Right cardiac atrium (tissue), 5 donors: ENCODE data around the gene ANO4. TPM values are rescaled to one million over a fixed set of nuclear protein-coding genes. Genes with fewer than 3 reads are reported as not detected.
A peak's percentile ranks its signal among the peaks of the same experiment; 100 is the strongest.
"Not testable (repeated sequence)": the region's sequence is repeated elsewhere in the genome, so short reads cannot be mapped to it uniquely, and the experiment has no call there.

ENCODE experiments used
- ATAC-seq, 2 donors: fragments of 200-7000 bp; cut with Tn5 transposase; one replicate each; pipeline versions ENCODE4 v1.8.0 to v1.9.1; 2020; ENCODE audit warnings: moderate library complexity in 2 of 2, mild to moderate bottlenecking in 1 of 2
- DNase-seq, 3 donors: peaks; one replicate each; pipeline ENCODE4 v3.0.0-alpha.2; 2020
- H3K27ac ChIP-seq: one replicate; pipeline ENCODE4 v1.5.1; 2013; ENCODE audit warnings: mild to moderate bottlenecking, low read length, control low read depth, moderate library complexity
- H3K27me3 ChIP-seq: one replicate; pipeline ENCODE4 v1.6.1; 2013; ENCODE audit not compliant: control insufficient read depth, insufficient read depth
- H3K4me1 ChIP-seq: one replicate; pipeline ENCODE4 v1.6.1; 2013; ENCODE audit warnings: low read length; ENCODE audit not compliant: control insufficient read depth, insufficient read depth
- H3K4me3 ChIP-seq: one replicate; pipeline ENCODE4 v1.5.1; 2013; ENCODE audit warnings: low read length, control low read depth
- H3K9me3 ChIP-seq: one replicate; pipeline ENCODE4 v1.6.1; 2013; ENCODE audit warnings: low read length; ENCODE audit not compliant: control insufficient read depth
- WGBS: extraction: QIAGEN DNeasy Blood & Tissue Kit; methylation state at CpG from one replicate; pipeline ENCODE4 v1.1.7; 2013; 5-methylcytosine and 5-hydroxymethylcytosine counted together
- intact Hi-C, 4 donors: fragments of 100-400 bp; cut with DNase I; formaldehyde crosslinking; loops; one replicate each; pipeline versions ENCODE4 v1.11.0 to v1.14.0; 2022 to 2023
- polyA plus RNA-seq: library from polyadenylated mRNA; stranded (reverse); fragments of 200-250 nt; gene quantifications from one replicate; pipeline ENCODE4 v1.2.3, GENCODE V29; 2013
- total RNA-seq, 4 donors: library from RNA; stranded (reverse); fragmentation: NEBNext Ultra II Directional; extraction: Animal tissue kit (Norgen Biotek cat#: 25700); gene quantifications; one replicate each; pipeline ENCODE4 v1.2.1, GENCODE V29; 2021
- donor health status: healthy with polysubstance abuse.
- donor health status: DM: no; HTN: yes; CAD: no.
- donor health status: DM: no; HTN: no; CAD: no.
- donor health status: DM: no; HTN: yes; CAD: no; lungs with severe emphysema.
- donor health status: DM: yes; HTN: yes; CAD: no.

The ANO4 gene
- total and polyA plus RNA-seq, 5 donors = 0.23 to 0.89 (median 0.29) TPM; not detected in 1

DNA sequence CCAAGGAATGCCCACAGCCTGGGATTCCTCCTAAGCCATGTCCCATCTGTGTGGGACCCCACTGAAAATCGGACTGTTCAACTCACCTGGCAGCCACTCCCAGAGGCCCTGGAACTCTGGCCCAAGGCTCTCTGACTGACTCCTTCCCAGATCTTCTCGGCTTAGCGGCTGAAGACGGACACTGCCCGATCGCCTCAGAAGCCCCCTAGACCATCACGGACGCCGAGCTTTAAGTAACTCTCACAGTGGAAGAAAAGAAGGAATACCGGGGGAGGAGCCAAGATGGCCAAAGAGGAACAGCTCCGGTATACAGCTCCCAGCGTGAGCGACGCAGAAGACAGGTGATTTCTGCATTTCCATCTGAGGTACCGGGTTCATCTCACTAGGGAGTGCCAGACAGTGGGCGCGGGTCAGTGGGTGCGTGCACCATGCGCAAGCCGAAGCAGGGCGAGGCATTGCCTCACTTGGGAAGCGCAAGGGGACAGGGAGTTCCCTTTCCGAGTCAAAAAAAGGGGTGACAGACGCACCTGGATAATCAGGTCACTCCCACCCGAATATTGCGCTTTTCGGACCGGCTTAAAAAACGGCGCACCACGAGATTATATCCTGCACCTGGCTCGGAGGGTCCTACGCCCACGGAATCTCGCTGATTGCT lies 351.3 kb downstream of the ANO4 start:
- H3K9me3 ChIP-seq, H3K27me3 ChIP-seq, ATAC-seq, intact Hi-C loops, H3K27ac ChIP-seq, H3K4me3 ChIP-seq, H3K4me1 ChIP-seq: not testable (repeated sequence)
- WGBS = 89% methylated on average over 35 of the region's 35 CpGs
- peak in 1 of 3 donors; percentile 17 for DNase-seq

DNA sequence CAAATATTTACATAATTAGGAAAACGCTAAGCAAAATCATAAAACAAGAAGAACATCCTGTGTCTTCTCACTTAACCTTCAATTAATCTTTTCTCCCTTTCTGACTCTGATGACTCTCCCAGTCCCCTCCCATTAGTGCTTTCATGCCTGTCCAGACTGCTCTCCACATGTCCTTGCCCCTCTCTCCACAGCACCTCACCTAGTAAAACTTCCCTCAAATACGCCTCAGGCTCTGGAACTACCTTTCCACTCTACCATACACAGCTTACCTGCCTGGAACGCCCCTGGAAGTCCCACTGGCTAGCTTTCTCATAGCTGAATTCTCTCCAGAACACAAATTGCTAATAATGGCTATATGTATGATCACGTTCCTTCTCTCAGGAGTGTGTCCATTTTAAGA lies 370.7 kb downstream of the ANO4 start:
- Histone ChIP-seq H3K27me3 (no peaks in the 10 kb centered on the region), H3K4me3 (no peak overlapping the region), H3K9me3 (no peaks in the 10 kb centered on the region), H3K27ac (no peak overlapping the region), H3K4me1 (no peaks in the 10 kb centered on the region)
- ATAC-seq (no peak), DNase-seq (no peak)
- WGBS = 76% methylated on average over 4 of the region's 4 CpGs
- intact Hi-C loops = no loop called here

DNA sequence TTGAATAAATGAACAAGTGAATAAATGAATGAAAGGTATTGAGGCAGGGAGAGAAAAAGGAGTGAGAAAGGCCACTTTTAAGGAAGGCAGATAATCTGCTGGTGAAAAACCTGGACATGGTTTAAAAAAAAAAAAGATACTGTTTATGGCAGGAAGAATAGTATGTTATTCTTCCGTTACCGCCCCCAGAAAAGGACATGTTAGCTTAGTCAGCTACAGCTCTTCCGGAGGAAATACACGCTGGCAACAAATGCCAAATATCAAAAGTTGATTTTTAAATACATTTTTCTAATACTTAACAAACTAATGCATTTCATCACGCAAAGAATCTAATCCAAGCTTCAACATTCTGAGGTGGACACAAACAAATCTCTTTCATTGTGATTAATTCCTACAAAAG lies 372.3 kb downstream of the ANO4 start:
- Histone ChIP-seq H3K27ac (no peak overlapping the region), H3K9me3 (no peaks in the 10 kb centered on the region), H3K4me1 (no peaks in the 10 kb centered on the region), H3K27me3 (no peaks in the 10 kb centered on the region), H3K4me3 (no peak overlapping the region)
- intact Hi-C loops = no loop called here
- DNase-seq (no peak), ATAC-seq (no peak)
- WGBS = 43% methylated on average over 5 of the region's 5 CpGs

DNA sequence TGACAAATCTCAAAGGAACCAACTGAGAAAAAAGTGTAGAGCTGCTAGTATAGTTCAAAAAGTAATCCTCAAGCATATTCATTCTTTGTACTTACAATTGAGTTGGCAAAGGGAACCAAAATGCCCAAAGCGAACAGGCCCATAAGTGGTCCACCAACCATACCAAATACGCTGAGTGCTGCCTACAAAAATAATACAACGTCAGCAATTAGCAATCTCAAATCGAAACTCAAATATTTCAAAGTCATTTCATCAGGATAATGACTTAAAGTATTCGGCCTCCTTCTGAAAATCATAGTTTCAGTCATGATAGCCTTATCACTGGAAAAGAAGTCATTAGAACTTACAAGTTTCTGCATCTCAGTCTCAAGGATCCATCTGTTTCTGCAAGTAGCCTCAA lies 373.4 kb downstream of the ANO4 start:
- no peak overlapping the region for H3K27ac ChIP-seq
- no peaks in the 10 kb centered on the region for H3K27me3 ChIP-seq
- ATAC-seq (no peak), DNase-seq (no peak)
- intact Hi-C loops = no loop called here
- H3K4me3 ChIP-seq = no peak overlapping the region
- H3K9me3 ChIP-seq = no peaks in the 10 kb centered on the region
- 85% methylated on average over 5 of the region's 5 CpGs for WGBS
- H3K4me1 ChIP-seq = no peaks in the 10 kb centered on the region

GRCh38 chr12:101172316-101172715 lies 377.7 kb downstream of the ANO4 start:
- Histone ChIP-seq H3K27ac (no peak overlapping the region), H3K4me3 (no peak overlapping the region), H3K27me3 (no peaks in the 10 kb centered on the region), H3K4me1 (no peaks in the 10 kb centered on the region), H3K9me3 (no peaks in the 10 kb centered on the region)
- intact Hi-C loops = no loop called here
- ATAC-seq (no peak), DNase-seq (peak in 1 of 3 donors; percentile 35)
- 34% methylated on average over 5 of the region's 5 CpGs for WGBS

GRCh38 chr12:101173197-101173749 lies 378.7 kb downstream of the ANO4 start:
- Histone ChIP-seq H3K4me1 (no peaks in the 10 kb centered on the region), H3K27me3 (no peaks in the 10 kb centered on the region), H3K4me3 (no peak overlapping the region), H3K27ac (no peak overlapping the region), H3K9me3 (no peaks in the 10 kb centered on the region)
- 62% methylated on average over 7 of the region's 7 CpGs for WGBS
- ATAC-seq (no peak), DNase-seq (no peak)
- intact Hi-C loops = no loop called here

DNA sequence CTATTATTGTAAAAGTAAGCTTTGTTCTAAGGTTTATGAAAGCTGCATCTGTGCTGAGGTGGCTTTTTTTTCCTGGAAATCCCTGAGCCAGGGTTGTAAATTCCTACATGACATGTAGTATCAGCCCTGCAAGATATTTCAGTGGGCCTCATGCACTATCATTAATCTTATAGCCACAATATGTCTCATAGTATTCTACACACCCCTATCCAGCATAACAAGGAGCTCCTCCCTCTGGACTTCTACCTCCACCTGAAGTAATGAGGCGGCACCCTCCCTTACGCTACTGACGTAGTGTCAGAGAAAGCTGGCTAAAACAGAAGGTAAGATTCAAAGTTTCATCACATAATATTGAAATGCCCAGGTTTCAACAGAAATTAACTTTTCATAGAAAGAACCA lies 380.0 kb downstream of the ANO4 start:
- no peak overlapping the region for H3K4me3 ChIP-seq
- ATAC-seq = no peak
- H3K9me3 ChIP-seq = no peaks in the 10 kb centered on the region
- no peaks in the 10 kb centered on the region for H3K4me1 ChIP-seq
- H3K27me3 ChIP-seq = no peaks in the 10 kb centered on the region
- intact Hi-C loops = no loop called here
- no peak overlapping the region for H3K27ac ChIP-seq
- DNase-seq = no peak
- 54% methylated on average over 3 of the region's 3 CpGs for WGBS

Other genes starting within 250 kb of the ANO4 start
- gene GAS2L3, start 221.1 kb upstream of the ANO4 start, total RNA-seq = 1 to 10 TPM; 3.0 to 3.7 (median 3.3) TPM
- gene GAS2L3, start 221.1 kb upstream of the ANO4 start, polyA plus RNA-seq = 1.4 TPM